Ascending aorta (tissue), 2 donors: Measurements from ENCODE around the gene EP400. TPM values are rescaled to one million over a fixed set of nuclear protein-coding genes. Genes with fewer than 3 reads are reported as not detected.

ENCODE experiments used
- DNase-seq, 2 donors: peaks; one replicate each; pipeline ENCODE4 v3.0.0-alpha.2; 2019; ENCODE audit warnings: low spot score in 2 of 2
- H3K27ac ChIP-seq, 2 donors: fragments of 200-600 bp; sonication (generic); one replicate each; pipeline ENCODE4 v1.5.1; 2016 to 2017; ENCODE audit warnings: mild to moderate bottlenecking in 1 of 2
- H3K27me3 ChIP-seq: fragments of 200-600 bp; sonication (generic); one replicate; pipeline ENCODE4 v1.5.1; 2017
- H3K36me3 ChIP-seq, 2 donors: fragments of 200-600 bp; sonication (generic); one replicate each; pipeline ENCODE4 v1.5.1; 2016
- H3K4me1 ChIP-seq, 2 donors: fragments of 200-600 bp; sonication (generic); one replicate each; pipeline ENCODE4 v1.5.1; 2016 to 2017; ENCODE audit warnings: mild to moderate bottlenecking in 1 of 2
- H3K4me3 ChIP-seq, 2 donors: fragments of 200-600 bp; sonication (generic); one replicate each; pipeline ENCODE4 v1.5.1; 2016 to 2017; ENCODE audit warnings: mild to moderate bottlenecking in 1 of 2
- H3K9me3 ChIP-seq, 2 donors: fragments of 200-600 bp; sonication (generic); one replicate each; pipeline ENCODE4 v1.5.1; 2016
- intact Hi-C: fragments of 100-400 bp; cut with DNase I; formaldehyde crosslinking; loops from one replicate; pipeline ENCODE4 v1.15.1; 2023
- total RNA-seq: library from RNA; depleted of rRNA; stranded (reverse); fragments of >200 nt; gene quantifications from one replicate; pipeline ENCODE4 v1.1.0, GENCODE V29; 2016
- TF ChIP-seq, protein P1 (sequence below), 3 experiments: fragments of 200-600 bp in 2 of 3; fragments of 450-650 bp in 1 of 3; sonication (generic) in 2 of 3; IDR thresholded peaks; one replicate each; pipeline ENCODE4 v1.5.1; 2016 to 2019; ENCODE audit warnings: antibody characterized with exemption in 3 of 3, mild to moderate bottlenecking in 1 of 3, moderate library complexity in 1 of 3

EP400 gene
- total RNA-seq, 1 donor from 2014 or later = 23.3 TPM

DNA sequence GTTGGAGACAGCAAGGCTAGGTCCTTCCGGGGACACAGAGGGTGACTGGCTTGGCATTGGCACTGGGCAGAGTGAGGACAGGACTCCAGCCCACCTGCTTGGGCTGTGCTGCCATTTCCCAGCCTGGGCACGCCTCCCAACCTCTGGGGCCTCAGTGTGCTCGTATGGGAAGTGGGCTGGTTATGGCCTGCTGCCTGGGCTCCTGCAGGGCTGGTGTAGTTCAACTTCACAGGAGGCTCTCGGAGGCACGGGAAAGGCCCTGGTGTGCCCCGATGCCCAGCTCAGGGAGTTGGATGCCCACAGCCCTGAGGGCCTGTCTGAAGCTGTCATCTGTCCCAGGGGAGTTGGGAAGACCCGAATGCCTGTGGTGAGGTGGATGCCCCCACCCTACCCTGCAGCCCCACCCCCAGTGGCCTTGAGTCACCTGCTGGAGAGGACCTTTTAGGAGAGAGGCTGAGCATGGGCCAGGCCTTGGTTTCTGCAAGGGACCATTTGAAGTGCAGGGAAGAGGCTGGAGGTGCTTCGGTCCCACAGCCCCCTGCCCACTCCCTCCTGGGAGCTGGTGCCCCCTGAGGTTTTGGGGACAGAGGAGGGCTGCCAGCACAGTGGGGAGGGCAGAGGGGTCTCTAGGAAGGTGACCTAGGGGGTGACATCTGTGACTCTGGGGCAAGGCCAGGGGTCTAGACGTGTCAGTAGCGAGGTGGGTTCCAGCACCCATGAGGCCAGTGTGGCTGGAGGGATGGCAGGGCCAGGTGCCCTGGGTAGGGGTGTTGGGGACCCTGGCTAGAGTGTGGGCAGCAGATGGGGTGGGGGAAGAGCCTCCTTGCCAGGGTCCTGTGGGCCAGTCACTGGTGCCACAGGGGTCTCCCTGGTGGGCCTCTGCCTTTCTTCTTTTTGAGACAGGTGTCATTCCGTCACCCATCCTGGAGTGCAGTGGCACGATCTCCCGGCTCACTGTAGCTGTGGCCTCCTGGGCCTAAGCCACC is 46.2 kb upstream of the EP400 start:
- Histone ChIP-seq H3K4me3 (no peak overlapping the region), H3K4me1 (peaks cover 0 to 15% of the 10 kb centered on the region in 2 donors), H3K9me3 (no peaks in the 10 kb centered on the region), H3K27ac (no peak overlapping the region), H3K36me3 (peaks cover 21 to 23% of the 10 kb centered on the region in 2 donors), H3K27me3 (no peaks in the 10 kb centered on the region)
- no peak for DNase-seq
- intact Hi-C loops = no loop called here
- TF ChIP-seq, protein P1, sequence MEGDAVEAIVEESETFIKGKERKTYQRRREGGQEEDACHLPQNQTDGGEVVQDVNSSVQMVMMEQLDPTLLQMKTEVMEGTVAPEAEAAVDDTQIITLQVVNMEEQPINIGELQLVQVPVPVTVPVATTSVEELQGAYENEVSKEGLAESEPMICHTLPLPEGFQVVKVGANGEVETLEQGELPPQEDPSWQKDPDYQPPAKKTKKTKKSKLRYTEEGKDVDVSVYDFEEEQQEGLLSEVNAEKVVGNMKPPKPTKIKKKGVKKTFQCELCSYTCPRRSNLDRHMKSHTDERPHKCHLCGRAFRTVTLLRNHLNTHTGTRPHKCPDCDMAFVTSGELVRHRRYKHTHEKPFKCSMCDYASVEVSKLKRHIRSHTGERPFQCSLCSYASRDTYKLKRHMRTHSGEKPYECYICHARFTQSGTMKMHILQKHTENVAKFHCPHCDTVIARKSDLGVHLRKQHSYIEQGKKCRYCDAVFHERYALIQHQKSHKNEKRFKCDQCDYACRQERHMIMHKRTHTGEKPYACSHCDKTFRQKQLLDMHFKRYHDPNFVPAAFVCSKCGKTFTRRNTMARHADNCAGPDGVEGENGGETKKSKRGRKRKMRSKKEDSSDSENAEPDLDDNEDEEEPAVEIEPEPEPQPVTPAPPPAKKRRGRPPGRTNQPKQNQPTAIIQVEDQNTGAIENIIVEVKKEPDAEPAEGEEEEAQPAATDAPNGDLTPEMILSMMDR (IDR thresholded peaks at IDR 0.05) = no peak

DNA sequence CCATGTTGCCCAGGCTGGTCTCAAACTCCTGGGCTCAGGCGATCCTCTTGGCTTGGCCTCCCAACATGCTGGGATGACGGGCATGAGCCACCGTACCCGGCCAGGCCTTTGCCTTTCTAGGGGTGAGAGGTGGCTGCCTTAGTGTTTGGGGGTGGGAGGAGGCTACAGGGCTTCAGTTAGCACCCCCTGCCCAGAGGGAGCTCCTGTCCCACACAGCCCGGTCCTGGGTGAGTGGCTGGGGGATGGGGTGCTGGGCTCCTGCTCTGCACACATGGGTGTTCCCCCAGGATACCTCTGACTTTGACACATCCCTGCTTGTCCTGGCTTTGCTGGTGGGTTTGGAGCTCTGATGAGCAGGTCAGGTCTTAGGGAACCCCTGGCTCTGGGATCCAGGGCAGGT is 45.4 kb upstream of the EP400 start:
- H3K4me1 ChIP-seq = peaks cover 0 to 15% of the 10 kb centered on the region in 2 donors
- H3K9me3 ChIP-seq = no peaks in the 10 kb centered on the region
- intact Hi-C loops = no loop called here
- H3K27ac ChIP-seq = no peak overlapping the region
- no peak overlapping the region for H3K4me3 ChIP-seq
- no peaks in the 10 kb centered on the region for H3K27me3 ChIP-seq
- peaks cover 28 to 30% of the 10 kb centered on the region in 2 donors for H3K36me3 ChIP-seq
- DNase-seq = no peak
- TF ChIP-seq, protein P1 (IDR thresholded peaks at IDR 0.05) = no peak

DNA sequence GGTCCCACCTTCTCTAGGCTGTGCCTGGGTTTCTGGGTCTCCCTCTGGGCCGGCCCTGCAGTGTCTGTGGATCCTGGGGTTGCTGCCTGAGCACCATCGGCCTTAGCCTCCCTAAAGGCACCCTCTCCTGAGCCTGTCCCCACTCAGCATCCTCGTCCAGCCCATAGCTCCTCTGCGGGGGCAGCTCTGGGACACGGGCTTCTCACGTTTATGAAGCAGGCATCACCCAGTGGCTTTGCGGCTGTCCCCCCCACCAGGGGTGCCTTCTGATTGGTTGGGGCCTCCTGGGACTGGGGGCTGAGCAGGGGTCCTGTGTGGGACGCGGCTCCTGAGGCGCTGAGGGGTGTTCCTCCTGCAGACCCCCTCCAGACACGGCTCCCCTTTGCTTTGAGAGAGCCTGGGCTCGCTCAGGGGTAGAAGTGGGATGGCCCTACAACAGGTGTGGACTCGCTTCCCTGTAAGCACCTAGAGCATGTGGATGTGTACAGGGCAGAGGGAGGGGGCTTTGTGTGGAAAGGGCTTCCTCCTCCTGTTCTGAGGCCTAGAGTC is 44.6 kb upstream of the EP400 start:
- no peak for DNase-seq
- Histone ChIP-seq H3K9me3 (no peaks in the 10 kb centered on the region), H3K4me3 (no peak overlapping the region), H3K36me3 (peaks cover 36 to 38% of the 10 kb centered on the region in 2 donors), H3K27ac (no peak overlapping the region), H3K27me3 (no peaks in the 10 kb centered on the region), H3K4me1 (peaks cover 0 to 15% of the 10 kb centered on the region in 2 donors)
- TF ChIP-seq, protein P1 (IDR thresholded peaks at IDR 0.05) = no peak
- intact Hi-C loops = no loop called here

DNA sequence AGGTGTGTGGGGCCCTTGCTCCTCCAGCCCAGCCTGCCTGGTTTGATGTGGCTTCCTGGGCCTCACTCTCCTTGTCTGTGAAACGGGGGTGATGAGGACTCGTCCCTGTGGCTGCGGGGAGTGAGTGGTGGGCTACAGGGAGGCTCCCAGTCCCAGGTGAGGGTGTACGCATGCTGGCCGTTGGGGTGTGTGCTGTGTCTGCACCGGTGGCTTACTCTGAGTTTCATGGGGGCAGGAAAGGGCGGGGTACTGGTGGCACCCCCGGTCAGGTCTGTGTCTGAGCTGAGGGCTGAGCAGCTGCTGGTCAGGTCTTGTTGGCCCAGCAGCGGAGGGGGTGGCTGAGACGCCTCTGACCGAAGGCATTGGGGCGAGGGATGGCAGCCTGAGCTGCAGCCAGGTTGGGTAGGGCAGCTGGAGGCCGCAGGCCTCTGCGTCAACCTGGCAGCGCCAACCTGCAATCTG is 44.1 kb upstream of the EP400 start:
- Histone ChIP-seq H3K36me3 (peaks cover 42 to 44% of the 10 kb centered on the region in 2 donors), H3K4me1 (peaks cover 0 to 12% of the 10 kb centered on the region in 2 donors), H3K27ac (no peak overlapping the region), H3K27me3 (no peaks in the 10 kb centered on the region), H3K9me3 (no peaks in the 10 kb centered on the region), H3K4me3 (no peak overlapping the region)
- TF ChIP-seq, protein P1 (IDR thresholded peaks at IDR 0.05) = no peak
- DNase-seq = no peak
- intact Hi-C loops = no loop called here

DNA sequence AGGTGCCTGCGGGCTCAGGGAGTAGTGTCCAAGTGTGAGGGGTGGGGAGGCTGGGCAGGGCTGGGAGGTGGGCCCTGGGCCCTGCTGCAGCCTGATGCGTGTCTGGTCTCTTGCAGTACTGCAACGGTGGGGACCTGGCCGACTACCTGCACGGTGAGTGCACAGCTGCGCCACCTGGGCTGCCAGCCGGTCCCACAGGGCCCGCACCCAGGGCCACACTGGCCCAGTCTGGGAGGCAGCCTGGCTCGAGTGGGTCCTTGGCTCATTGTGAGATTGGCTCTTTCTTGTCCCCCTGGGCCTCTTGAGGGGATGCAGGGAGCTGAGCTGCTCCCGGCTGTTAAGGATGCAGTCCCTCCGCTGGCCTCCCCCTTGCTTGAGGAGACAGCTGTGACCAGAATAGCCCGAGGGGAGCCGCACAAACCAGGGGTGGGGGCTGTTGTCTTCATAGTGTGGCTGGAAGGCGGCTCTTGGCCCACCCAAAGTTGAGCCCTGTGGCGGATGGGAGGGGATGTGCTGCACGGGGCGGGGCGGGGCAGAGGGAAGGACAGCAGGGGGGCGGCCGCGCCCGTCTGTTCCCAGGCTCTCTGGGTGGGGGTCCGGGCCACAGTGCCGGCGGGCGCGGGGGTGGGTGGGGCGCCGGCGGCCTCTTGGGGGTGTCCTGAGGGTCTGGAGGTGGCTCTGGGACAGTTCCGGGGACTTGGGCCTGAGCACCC is 42.2 kb upstream of the EP400 start:
- no peak overlapping the region for H3K4me3 ChIP-seq
- H3K27me3 ChIP-seq = no peaks in the 10 kb centered on the region
- no peak for DNase-seq
- intact Hi-C loops = no loop called here
- H3K27ac ChIP-seq = no peak overlapping the region
- peaks cover 4 to 9% of the 10 kb centered on the region in 2 donors for H3K4me1 ChIP-seq
- TF ChIP-seq, protein P1 (IDR thresholded peaks at IDR 0.05) = no peak
- H3K36me3 ChIP-seq = peaks cover 60% of the 10 kb centered on the region in 2 donors
- H3K9me3 ChIP-seq = no peaks in the 10 kb centered on the region
